GM08714 (cell line): Measurements from ENCODE around the gene ATRNL1.

Experiments
- H3K4me3 ChIP-seq: fragments of 200-500 bp; sonication (Bioruptor generic); 2 replicates; pipeline ENCODE4 v1.5.1; 2014; ENCODE audit warnings: mild to moderate bottlenecking, low read length, inconsistent platforms
- ZNF274 ChIP-seq: IDR thresholded peaks from 2 replicates; pipeline ENCODE4 v1.6.1; 2012; ENCODE audit warnings: mild to moderate bottlenecking, low read depth, low read length

The ATRNL1 gene

GRCh38 chr10:115953968-115954367, 860.8 kb downstream of the ATRNL1 start:
- H3K4me3 ChIP-seq, result no peak overlapping the region
- TF ChIP-seq ZNF274, result no peak

GRCh38 chr10:115956225-115957011, 863.3 kb downstream of the ATRNL1 start:
- no peak for TF ChIP-seq ZNF274
- H3K4me3 ChIP-seq, result no peak overlapping the region

DNA sequence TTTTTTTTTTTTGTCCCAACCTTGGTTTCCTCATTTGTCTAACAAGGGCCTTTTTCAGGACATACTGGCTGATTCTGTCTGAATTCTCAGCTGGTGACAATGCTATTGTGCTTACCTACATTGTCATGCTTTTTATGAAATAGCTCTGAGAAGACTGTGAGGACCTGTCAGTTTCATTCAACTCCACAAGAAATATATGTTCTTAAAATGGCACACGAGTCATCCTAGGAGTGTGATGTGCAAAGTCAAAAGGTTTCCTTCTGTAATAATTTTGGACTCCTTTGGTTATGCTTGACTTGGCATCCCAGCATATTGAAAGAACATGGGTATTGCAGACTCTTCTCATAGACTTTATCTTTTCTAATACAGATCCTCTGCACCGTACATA, 863.8 kb downstream of the ATRNL1 start:
- H3K4me3 ChIP-seq, result no peak overlapping the region
- TF ChIP-seq ZNF274, result no peak

GRCh38 chr10:115957786-115958442, 864.7 kb downstream of the ATRNL1 start:
- no peak overlapping the region for H3K4me3 ChIP-seq
- no peak for TF ChIP-seq ZNF274

DNA sequence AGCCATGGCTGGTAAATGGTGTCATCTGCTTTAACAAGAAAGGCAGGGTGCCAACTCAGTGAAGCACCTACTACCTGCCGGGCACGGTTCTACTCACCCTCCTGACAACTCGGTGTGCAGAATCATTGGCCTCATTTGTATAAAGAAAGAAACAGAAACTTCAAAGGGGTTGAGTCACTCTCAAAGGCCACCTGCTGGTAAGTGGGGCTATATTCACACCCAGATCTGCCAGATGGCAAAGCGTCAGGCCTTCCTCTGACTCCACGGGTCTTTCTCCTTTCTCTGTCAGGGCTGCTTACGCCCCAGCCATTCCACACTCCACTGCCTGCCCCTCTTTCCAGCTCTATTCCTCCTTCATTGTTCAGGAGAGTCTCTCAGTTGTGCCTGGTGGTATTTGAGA, 870.7 kb downstream of the ATRNL1 start:
- H3K4me3 ChIP-seq, result no peak overlapping the region
- TF ChIP-seq ZNF274, result no peak

DNA sequence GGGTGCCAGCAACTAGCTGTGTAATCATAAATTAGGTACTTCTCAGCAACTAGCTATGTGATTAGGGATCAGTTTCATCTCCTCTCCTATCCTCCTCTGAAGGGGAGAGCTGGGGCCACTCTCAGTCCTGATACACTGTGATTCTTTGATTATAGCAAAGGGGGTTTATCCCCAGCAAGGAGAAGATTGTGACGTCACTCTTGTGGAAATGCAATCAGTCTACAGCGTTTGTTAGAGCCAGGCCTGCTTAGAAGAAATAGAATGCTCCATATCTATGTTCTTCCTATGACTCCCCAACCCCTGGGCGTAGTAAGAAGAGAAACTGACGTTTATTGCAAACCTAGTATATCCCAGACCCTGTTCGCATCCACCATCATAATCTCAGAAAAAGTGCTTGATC, 871.7 kb downstream of the ATRNL1 start:
- H3K4me3 ChIP-seq, result no peak overlapping the region
- TF ChIP-seq ZNF274, result no peak

- no peak for TF ChIP-seq ZNF274
- no peak overlapping the region for H3K4me3 ChIP-seq
These were observed 872.2 kb downstream of the ATRNL1 start for GRCh38 chr10:115965376-115965775.

- H3K4me3 ChIP-seq, result no peak overlapping the region
- TF ChIP-seq ZNF274, result no peak
These were observed 875.1 kb downstream of the ATRNL1 start for GRCh38 chr10:115968236-115968635.

DNA sequence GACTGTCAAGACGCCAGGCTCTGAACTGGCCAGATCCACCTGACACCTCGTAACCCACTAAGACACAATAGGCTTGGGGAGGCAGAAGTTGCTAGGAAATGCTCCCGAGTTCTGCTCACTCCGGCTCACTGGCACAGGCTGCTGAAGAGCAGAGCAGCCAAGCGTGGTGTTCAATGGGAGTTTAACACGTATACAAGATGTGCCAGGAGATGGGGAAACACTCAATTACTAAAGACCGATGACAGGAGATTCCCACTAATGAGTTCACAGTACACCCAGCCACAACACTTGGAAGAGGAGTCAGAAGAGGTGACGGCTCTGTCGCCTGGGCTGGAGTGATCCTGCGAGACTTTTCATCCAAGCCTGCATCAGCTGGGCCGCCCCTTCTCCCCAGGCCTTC, 876.4 kb downstream of the ATRNL1 start:
- TF ChIP-seq ZNF274, result no peak
- no peak overlapping the region for H3K4me3 ChIP-seq

GRCh38 chr10:115971921-115972320, 878.8 kb downstream of the ATRNL1 start:
- no peak for TF ChIP-seq ZNF274
- no peak overlapping the region for H3K4me3 ChIP-seq

DNA sequence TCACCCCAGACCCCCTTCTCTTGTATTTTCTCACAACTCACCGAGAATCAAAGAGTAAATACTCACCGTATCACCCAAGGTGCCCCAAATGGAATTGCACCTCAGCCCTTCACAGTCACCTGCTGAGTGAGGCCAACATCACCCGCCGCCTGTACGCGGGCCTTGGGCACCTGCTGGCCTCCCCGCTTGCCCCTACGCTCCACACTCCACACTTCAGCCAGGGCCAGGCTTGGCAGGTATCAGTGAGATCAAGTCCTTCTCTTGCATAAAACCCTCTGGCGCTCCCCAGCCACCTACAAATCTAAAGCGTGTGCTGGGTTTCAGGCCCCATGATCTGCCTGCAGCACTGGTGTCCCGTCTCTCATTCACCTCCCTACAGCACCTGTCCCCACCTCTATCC, 879.3 kb downstream of the ATRNL1 start:
- no peak overlapping the region for H3K4me3 ChIP-seq
- TF ChIP-seq ZNF274, result no peak

DNA sequence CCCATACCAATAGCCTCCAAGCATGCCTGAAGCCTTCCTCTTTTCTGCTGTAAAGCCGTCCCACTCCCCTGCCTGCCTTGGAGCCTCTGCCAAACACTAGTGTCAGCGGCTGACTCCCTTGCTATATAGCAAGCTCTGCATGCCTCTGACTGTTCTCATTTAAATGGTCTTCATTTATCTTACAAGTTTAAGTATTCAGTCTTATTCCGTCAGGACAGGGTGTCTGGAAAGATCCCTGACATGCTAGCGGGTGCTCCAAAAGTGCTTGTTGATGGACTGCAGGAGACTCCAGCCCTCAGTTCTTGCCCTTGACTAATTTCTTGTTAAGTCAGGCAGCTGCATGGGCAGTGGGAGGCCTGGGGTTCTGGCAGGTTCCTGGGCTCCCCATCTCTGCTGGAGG, 881.2 kb downstream of the ATRNL1 start:
- H3K4me3 ChIP-seq, result no peak overlapping the region
- TF ChIP-seq ZNF274, result no peak

GRCh38 chr10:115974816-115975430, 881.8 kb downstream of the ATRNL1 start:
- TF ChIP-seq ZNF274, result no peak

GRCh38 chr10:115975506-115975905, 882.3 kb downstream of the ATRNL1 start:
- H3K4me3 ChIP-seq, result no peak overlapping the region
- TF ChIP-seq ZNF274, result no peak

More at GRCh38 chr10:115974816-115975430, 881.8 kb downstream of the ATRNL1 start:
- no peak overlapping the region for H3K4me3 ChIP-seq

- no peak for TF ChIP-seq ZNF274
- no peak overlapping the region for H3K4me3 ChIP-seq
These were observed 883.2 kb downstream of the ATRNL1 start for GRCh38 chr10:115976342-115976741.
